GM12878 (cell line): ENCODE results near the gene DES. TPM values are rescaled to one million over a fixed set of nuclear protein-coding genes. Genes with fewer than 3 reads are reported as not detected.

Experiments
- ATAC-seq: fragments of 200-7000 bp; cut with Tn5 transposase; 3 replicates; pipeline ENCODE4 v1.9.1; 2020; ENCODE audit warnings: mild to moderate bottlenecking, moderate library complexity
- BruUV-seq: library from RNA; stranded (reverse); fragments of 400-500 nt; replicated peaks from 2 replicates; lab custom pipeline; 2021; lab: Mats Ljungman, UMichigan
- CTCF ChIA-PET: fragments of 300-600 bp; sonication (Branson Sonifier 250); formaldehyde crosslinking; extraction: SDS; loops from one replicate; lab custom pipeline; 2021; ENCODE audit warnings: inconsistent platforms; lab: Yijun Ruan, JAX
- POLR2A ChIA-PET: fragments of 350-600 bp; formaldehyde crosslinking; extraction: SDS; loops from one replicate; lab custom pipeline; 2021; ENCODE audit warnings: inconsistent platforms; lab: Charles Lee
- RAD21 ChIA-PET: fragments of 300-600 bp; sonication (Branson Sonifier 250); formaldehyde crosslinking; loops from one replicate; lab custom pipeline; 2023; ENCODE audit warnings: antibody characterized with exemption; ENCODE audit not compliant: unreplicated experiment; lab: Charles Lee
- SMC1A ChIA-PET: fragments of 300-600 bp; sonication (Branson Sonifier 250); formaldehyde crosslinking; loops from one replicate; lab custom pipeline; 2023; ENCODE audit not compliant: unreplicated experiment, uncharacterized antibody; lab: Charles Lee
- DNase-seq: peaks from one replicate; pipeline ENCODE4 v3.0.0-alpha.2; 2011; ENCODE audit warnings: low read depth, low spot score
- FAIRE-seq: peaks from 3 replicates; lab custom pipeline; 2011; peaks lifted over from hg19 to GRCh38; lab: Jason Lieb, UNC
- H2AFZ ChIP-seq: 2 replicates; pipeline ENCODE4 v1.6.0; 2011; ENCODE audit warnings: low read depth, low read length, control low read depth; ENCODE audit not compliant: control insufficient read depth
- H3K27ac ChIP-seq: 2 replicates; pipeline ENCODE4 v1.5.1; 2011; ENCODE audit warnings: control low read depth; ENCODE audit not compliant: control insufficient read depth, insufficient read depth
- H3K27me3 ChIP-seq, 2 experiments: replicated peaks in 1 of 2; 2 replicates each; pipeline versions ENCODE4 v1.6.0 to v1.6.1; 2011; ENCODE audit warnings: low read length in 1 of 2; ENCODE audit not compliant: control insufficient read depth in 2 of 2, insufficient read depth in 2 of 2
- H3K36me3 ChIP-seq, 2 experiments: 2 replicates each; pipeline ENCODE4 v1.5.1; 2011; ENCODE audit warnings: low read length in 1 of 2; ENCODE audit not compliant: control insufficient read depth in 2 of 2, insufficient read depth in 2 of 2
- H3K4me1 ChIP-seq: 2 replicates; pipeline ENCODE4 v1.6.1; 2011; ENCODE audit warnings: mild to moderate bottlenecking, low read length, moderate library complexity, mixed read lengths; ENCODE audit not compliant: control insufficient read depth, insufficient read depth
- H3K4me2 ChIP-seq: 2 replicates; pipeline ENCODE4 v1.6.0; 2011; ENCODE audit warnings: control low read depth; ENCODE audit not compliant: control insufficient read depth, insufficient read depth
- H3K4me3 ChIP-seq: fragments of 200-600 bp; sonication (generic); 2 replicates; pipeline ENCODE4 v1.5.1; 2016
- H3K79me2 ChIP-seq: 2 replicates; pipeline ENCODE4 v1.6.0; 2011; ENCODE audit warnings: low read length; ENCODE audit not compliant: control insufficient read depth, insufficient read depth
- H3K9ac ChIP-seq: 2 replicates; pipeline ENCODE4 v1.8.0; 2011; ENCODE audit warnings: low read length, control low read depth, mixed read lengths; ENCODE audit not compliant: control insufficient read depth, insufficient read depth
- H3K9me3 ChIP-seq: replicated peaks from 3 replicates; pipeline ENCODE4 v1.5.1; 2011; ENCODE audit warnings: mild to moderate bottlenecking, low read length; ENCODE audit not compliant: control insufficient read depth, insufficient read depth
- H4K20me1 ChIP-seq: 2 replicates; pipeline ENCODE4 v1.6.0; 2011; ENCODE audit not compliant: control insufficient read depth, insufficient read depth
- EGR1 ChIP-seq, 2 experiments: IDR thresholded peaks; 1 replicate in 1 of 2; 2 replicates in 1 of 2; pipeline ENCODE4 v1.6.1; 2011 to 2012; ENCODE audit warnings: low read depth in 2 of 2, low read length in 2 of 2, borderline replicate concordance in 1 of 2, mild to moderate bottlenecking in 1 of 2, moderate library complexity in 1 of 2
- FOXK2 ChIP-seq: fragments of 450-650 bp; IDR thresholded peaks from 2 replicates; pipeline ENCODE4 v1.6.1; 2017; ENCODE audit warnings: mild to moderate bottlenecking, moderate library complexity
- HDGF ChIP-seq: fragments of 450-650 bp; IDR thresholded peaks from 2 replicates; pipeline ENCODE4 v1.6.1; 2016; ENCODE audit warnings: antibody characterized with exemption
- JUND ChIP-seq: IDR thresholded peaks from 2 replicates; pipeline ENCODE4 v1.6.1; 2012; ENCODE audit warnings: low read depth, mild to moderate bottlenecking, low read length, improper control_type of control experiment, moderate library complexity
- MTA3 ChIP-seq: IDR thresholded peaks from 2 replicates; pipeline ENCODE4 v1.6.1; 2012; ENCODE audit warnings: low read length, inconsistent platforms, borderline replicate concordance
- ZZZ3 ChIP-seq: IDR thresholded peaks from 2 replicates; pipeline ENCODE4 v1.6.1; 2011; ENCODE audit warnings: low read depth; ENCODE audit not compliant: control insufficient read depth, insufficient read length
- WGBS: methylation state at CpG from one replicate; pipeline ENCODE4 v1.1.6; 2016; ENCODE audit warnings: low lambda C conversion rate; ENCODE audit not compliant: insufficient replicate concordance, insufficient coverage; ENCODE audit errors: missing lambda C conversion rate; 5-methylcytosine and 5-hydroxymethylcytosine counted together
- in situ Hi-C: fragments of 300-500 bp; cut with MboI; formaldehyde crosslinking; loops from 9 replicates; pipeline ENCODE4 v1.14.3; 2018; ENCODE audit warnings: mixed read lengths
- intact Hi-C: fragments of 100-400 bp; cut with micrococcal nuclease; formaldehyde crosslinking; loops from one replicate; pipeline ENCODE4 v1.14.2; 2022; ENCODE audit not compliant: unreplicated experiment
- polyA plus RNA-seq, 11 experiments: library from polyadenylated mRNA; depleted of rRNA in 4 of 11; unstranded in 6 of 11; stranded (reverse) in 5 of 11; fragments of >200 nt; fragmentation: Nextera tagmentation in 4 of 11; fragmentation: Illumina TruSeq in 1 of 11; extraction: Ambion mirVana in 4 of 11; extraction: Trizol in 1 of 11; gene quantifications; 1 replicate in 1 of 11; 2 replicates in 10 of 11; pipeline versions ENCODE4 v1.2.1 to v1.2.3, GENCODE V29; 2011 to 2016; ENCODE audit warnings: inconsistent platforms in 2 of 11, missing spikeins in 2 of 11, low read depth in 1 of 11
- total RNA-seq, 4 experiments: library from RNA; depleted of rRNA in 3 of 4; stranded (reverse); fragments of >200 nt in 3 of 4; fragmentation: Illumina TruSeq in 1 of 4; extraction: Trizol in 1 of 4; gene quantifications; 2 replicates each; pipeline versions ENCODE4 v1.2.1 to v1.2.3, GENCODE V29; 2013 to 2021

DES gene
- total and polyA plus RNA-seq, 10 of the 15 experiments (the other 5 are each of a cell fraction or from before 2014, with no cell fraction given) = 0.80 TPM; not detected in 9

- SMC1A ChIA-PET = interaction anchor here (1.2 kb wide), 1 partner anchor 101 kb away, joined by 4 read pairs; no protein-coding TSS in a partner anchor
- Histone ChIP-seq H3K79me2 (no peaks in the 10 kb centered on the region), H3K27ac (no peak overlapping the region), H3K4me3 (no peak overlapping the region), H3K27me3 (no peaks in the 10 kb centered on the region), H4K20me1 (no peaks in the 10 kb centered on the region), H3K4me2 (no peak overlapping the region), H2AFZ (no peak overlapping the region), H3K9me3 (no peaks in the 10 kb centered on the region), H3K36me3 (no peaks in the 10 kb centered on the region), H3K9ac (no peak overlapping the region), H3K4me1 (no peaks in the 10 kb centered on the region)
- TF ChIP-seq ZZZ3 (no peak), MTA3 (no peak), FOXK2 (no peak), HDGF (no peak), JUND (no peak)
- in situ Hi-C loops (no loop called here), intact Hi-C loops (no loop called here)
- POLR2A ChIA-PET = no interaction called here
- FAIRE-seq = no peak
- RAD21 ChIA-PET = no interaction called here
- no peak for ATAC-seq
- no peak for DNase-seq
- no TSS peak for BruUV-seq
- CTCF ChIA-PET = no interaction called here
These were observed 10.3 kb downstream of the DES start for GRCh38 chr2:219428469-219428868.

GRCh38 chr2:219429958-219430606 lies 11.9 kb downstream of the DES start:
- FAIRE-seq (no peak), DNase-seq (no peak), ATAC-seq (no peak)
- POLR2A ChIA-PET = no interaction called here
- Histone ChIP-seq H3K9ac (no peak overlapping the region), H3K27ac (no peak overlapping the region), H3K4me1 (no peaks in the 10 kb centered on the region), H3K79me2 (no peaks in the 10 kb centered on the region), H3K9me3 (no peaks in the 10 kb centered on the region), H3K27me3 (peaks cover 0 to 4% of the 10 kb centered on the region in 2 experiments; a peak in 2 of 4 replicates), H2AFZ (no peak overlapping the region), H3K36me3 (no peaks in the 10 kb centered on the region), H4K20me1 (no peaks in the 10 kb centered on the region; the same call in 1 of the 2 replicates), H3K4me2 (no peak overlapping the region), H3K4me3 (no peak overlapping the region)
- RAD21 ChIA-PET = interaction anchor here (1.1 kb wide), 1 partner anchor 100 kb away, joined by 3 read pairs; no protein-coding TSS in a partner anchor
- 43% methylated on average over 6 of the region's 7 CpGs for WGBS
- CTCF ChIA-PET = interaction anchor here (0.6 to 1.0 kb wide), 5 partner anchors 29 to 101 kb away, joined by 3 to 4 read pairs (median 3); no protein-coding TSS in a partner anchor
- SMC1A ChIA-PET = interaction anchor here (0.6 to 0.9 kb wide), 2 partner anchors 27 to 108 kb away, joined by 3 read pairs; no protein-coding TSS in a partner anchor
- in situ Hi-C loops (no loop called here), intact Hi-C loops (no loop called here)
- BruUV-seq = no TSS peak
- TF ChIP-seq EGR1 (IDR thresholded peaks at IDR 0.05; ENCODE audit: borderline replicate concordance in 1 of 2, low read depth in 2 of 2, low read length in 2 of 2) = no peak
